Vagina (tissue), 2 donors: ENCODE results near the gene FOXC2.

Experiments used
- POLR2A ChIP-seq, 2 donors: fragments of 450-650 bp; IDR thresholded peaks; one replicate each; pipeline ENCODE4 v1.6.1; 2017; ENCODE audit warnings: antibody characterized with exemption in 2 of 2, mild to moderate bottlenecking in 2 of 2, moderate library complexity in 2 of 2
- TF ChIP-seq, protein P1 (sequence below), 3 experiments: fragments of 450-650 bp in 2 of 3; fragments of 200-600 bp in 1 of 3; sonication (generic) in 1 of 3; IDR thresholded peaks; one replicate each; pipeline ENCODE4 v1.5.1; 2017 to 2019; ENCODE audit warnings: antibody characterized with exemption in 3 of 3, mild to moderate bottlenecking in 2 of 3, moderate library complexity in 2 of 3

DNA sequence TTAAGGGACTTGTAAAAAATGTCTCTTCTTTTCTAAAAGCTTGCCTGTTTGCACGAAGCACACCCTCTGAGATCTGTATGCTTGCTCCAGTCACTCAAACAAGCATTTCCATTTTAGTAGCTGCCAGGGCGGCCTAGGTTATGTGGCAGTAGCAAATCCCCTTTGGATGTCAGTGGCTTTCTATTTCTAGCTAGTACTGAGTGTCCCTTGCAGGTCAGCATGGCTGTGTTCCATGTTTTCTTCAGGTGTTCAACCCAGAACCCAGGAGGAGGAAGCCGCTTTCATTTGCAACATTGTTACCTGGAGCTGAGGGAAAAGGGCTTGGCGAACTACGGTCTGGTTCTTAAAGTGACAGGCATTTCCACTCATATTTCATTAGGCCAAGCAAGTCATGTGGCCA is 48.1 kb downstream of the FOXC2 start:
- TF ChIP-seq, protein P1, sequence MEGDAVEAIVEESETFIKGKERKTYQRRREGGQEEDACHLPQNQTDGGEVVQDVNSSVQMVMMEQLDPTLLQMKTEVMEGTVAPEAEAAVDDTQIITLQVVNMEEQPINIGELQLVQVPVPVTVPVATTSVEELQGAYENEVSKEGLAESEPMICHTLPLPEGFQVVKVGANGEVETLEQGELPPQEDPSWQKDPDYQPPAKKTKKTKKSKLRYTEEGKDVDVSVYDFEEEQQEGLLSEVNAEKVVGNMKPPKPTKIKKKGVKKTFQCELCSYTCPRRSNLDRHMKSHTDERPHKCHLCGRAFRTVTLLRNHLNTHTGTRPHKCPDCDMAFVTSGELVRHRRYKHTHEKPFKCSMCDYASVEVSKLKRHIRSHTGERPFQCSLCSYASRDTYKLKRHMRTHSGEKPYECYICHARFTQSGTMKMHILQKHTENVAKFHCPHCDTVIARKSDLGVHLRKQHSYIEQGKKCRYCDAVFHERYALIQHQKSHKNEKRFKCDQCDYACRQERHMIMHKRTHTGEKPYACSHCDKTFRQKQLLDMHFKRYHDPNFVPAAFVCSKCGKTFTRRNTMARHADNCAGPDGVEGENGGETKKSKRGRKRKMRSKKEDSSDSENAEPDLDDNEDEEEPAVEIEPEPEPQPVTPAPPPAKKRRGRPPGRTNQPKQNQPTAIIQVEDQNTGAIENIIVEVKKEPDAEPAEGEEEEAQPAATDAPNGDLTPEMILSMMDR (IDR thresholded peaks at IDR 0.05) = no peak
- TF ChIP-seq POLR2A (IDR thresholded peaks at IDR 0.05) = no peak
